Thoracic aorta (tissue), 2 donors: ENCODE data around the gene NOLC1. TPM values are rescaled to one million over a fixed set of nuclear protein-coding genes. Genes with fewer than 3 reads are reported as not detected.

ENCODE experiments used
- ATAC-seq: fragments of 150-250 bp; one replicate; pipeline ENCODE4 v1.8.0; 2017; ENCODE audit warnings: low read depth; ENCODE audit not compliant: insufficient number of reproducible peaks, low FRiP score
- DNase-seq: peaks from one replicate; pipeline ENCODE4 v3.0.0-alpha.2; 2020; ENCODE audit warnings: low spot score
- H3K27ac ChIP-seq, 2 donors: fragments of 200-600 bp; sonication (generic); 1 replicate in 1 of 2; 2 replicates in 1 of 2; pipeline ENCODE4 v1.5.1; 2016; ENCODE audit warnings: mild to moderate bottlenecking in 2 of 2, moderate library complexity in 2 of 2
- H3K27me3 ChIP-seq: fragments of 200-600 bp; sonication (generic); replicated peaks from 2 replicates; pipeline ENCODE4 v1.6.0; 2016; ENCODE audit warnings: mild to moderate bottlenecking; ENCODE audit not compliant: insufficient read depth
- H3K36me3 ChIP-seq: fragments of 200-600 bp; sonication (generic); one replicate; pipeline ENCODE4 v1.5.1; 2016
- H3K4me1 ChIP-seq, 2 donors: fragments of 200-600 bp; sonication (generic); 1 replicate in 1 of 2; 2 replicates in 1 of 2; pipeline versions ENCODE4 v1.5.1 to v1.6.0; 2016; ENCODE audit warnings: low read depth in 2 of 2, mild to moderate bottlenecking in 1 of 2; ENCODE audit not compliant: control insufficient read depth in 1 of 2
- H3K4me3 ChIP-seq: fragments of 200-600 bp; sonication (generic); 2 replicates; pipeline ENCODE4 v1.5.1; 2016; ENCODE audit warnings: mild to moderate bottlenecking
- H3K9me3 ChIP-seq: fragments of 200-600 bp; sonication (generic); 2 replicates; pipeline ENCODE4 v1.5.1; 2016
- CTCF ChIP-seq: fragments of 200-600 bp; sonication (generic); IDR thresholded peaks from one replicate; pipeline ENCODE4 v1.5.1; 2019; ENCODE audit warnings: antibody characterized with exemption
- total RNA-seq, 2 donors: library from RNA; depleted of rRNA; stranded (reverse); fragments of >200 nt; gene quantifications; one replicate each; pipeline versions ENCODE4 v1.1.0 to v1.2.3, GENCODE V29; 2016

The NOLC1 gene
- total RNA-seq, 2 donors from 2014 or later, result 34.1 to 104 TPM

- ATAC-seq (peak; percentile 24), DNase-seq (peak; percentile 42)
- no peak for TF ChIP-seq CTCF
- peak within 1 kb of the TSS; percentile 97 to 100 for H3K27ac ChIP-seq
- peak within 1 kb of the TSS; percentile 93 for H3K4me3 ChIP-seq
- H3K9me3 ChIP-seq, result no peaks in the 10 kb centered on the region
- H3K4me1 ChIP-seq, result peaks cover 28 to 50% of the 10 kb centered on the region in 2 donors
- H3K36me3 ChIP-seq, result no peaks in the 10 kb centered on the region
- H3K27me3 ChIP-seq, result no peaks in the 10 kb centered on the region
These were observed 31.8 kb upstream of the NOLC1 start, which contains the start of gene LDB1 for GRCh38 chr10:102120142-102120990. TSS of gene LDB1 (minus strand) at chr10:102120368. CDS start at chr10:102120110, 258 bp downstream.

GRCh38 chr10:102120991-102121738 is 31.0 kb upstream of the NOLC1 start:
- TF ChIP-seq CTCF, result no peak
- H3K36me3 ChIP-seq, result no peaks in the 10 kb centered on the region
- no peaks in the 10 kb centered on the region for H3K27me3 ChIP-seq
- H3K4me1 ChIP-seq, result peaks cover 26 to 42% of the 10 kb centered on the region in 2 donors
- no peaks in the 10 kb centered on the region for H3K9me3 ChIP-seq
- ATAC-seq (peak; percentile 34), DNase-seq (peak; percentile 43)
- H3K27ac ChIP-seq, result peak overlapping the region; percentile 97 to 100
- peak overlapping the region; percentile 93 for H3K4me3 ChIP-seq

GRCh38 chr10:102121739-102122372 is 30.3 kb upstream of the NOLC1 start:
- H3K27me3 ChIP-seq, result no peaks in the 10 kb centered on the region
- H3K27ac ChIP-seq, result peak overlapping the region; percentile 97 to 100
- H3K36me3 ChIP-seq, result no peaks in the 10 kb centered on the region
- H3K4me3 ChIP-seq, result peak overlapping the region; percentile 93
- no peaks in the 10 kb centered on the region for H3K9me3 ChIP-seq
- TF ChIP-seq CTCF, result peak; percentile 9
- DNase-seq (no peak), ATAC-seq (no peak)
- H3K4me1 ChIP-seq, result peaks cover 25 to 35% of the 10 kb centered on the region in 2 donors

GRCh38 chr10:102122450-102122849 is 29.7 kb upstream of the NOLC1 start:
- H3K36me3 ChIP-seq, result no peaks in the 10 kb centered on the region
- ATAC-seq, result no peak
- no peak overlapping the region for H3K4me3 ChIP-seq
- H3K4me1 ChIP-seq, result peaks cover 20 to 29% of the 10 kb centered on the region in 2 donors
- no peak for DNase-seq
- H3K27ac ChIP-seq, result peak overlapping the region; percentile 97 to 100
- no peak for TF ChIP-seq CTCF
- no peaks in the 10 kb centered on the region for H3K9me3 ChIP-seq
- no peaks in the 10 kb centered on the region for H3K27me3 ChIP-seq
